Measurements from ENCODE around the gene FERMT3. TPM values are rescaled to one million over a fixed set of nuclear protein-coding genes. Genes with fewer than 3 reads are reported as not detected.
A peak's percentile ranks its signal among the peaks of the same experiment; 100 is the strongest.

Gene FERMT3
- total and polyA plus RNA-seq, 2 of the 13 experiments (the other 11 are each of a cell fraction or from before 2014, with no cell fraction given): 0.29 TPM; not detected in 1

GRCh38 chr11:64268893-64269539, 62.5 kb downstream of the FERMT3 start (continued):
- peak; percentile 75; the same call in 1 of the 2 replicates for TF ChIP-seq ZNF546 (CRISPR knock-in tag; conservative IDR thresholded peaks at IDR 0.05)
- TF ChIP-seq FOXM1 (CRISPR knock-in tag; IDR thresholded peaks at IDR 0.05): no peak
- TF ChIP-seq ZSCAN12 (CRISPR knock-in tag; IDR thresholded peaks at IDR 0.05): no peak
- TF ChIP-seq ZFP82 (CRISPR knock-in tag; IDR thresholded peaks at IDR 0.05; ENCODE audit: borderline replicate concordance): peak; percentile 74; the same call in 1 of the 2 replicates
- TF ChIP-seq ZNF841 (CRISPR knock-in tag; IDR thresholded peaks at IDR 0.05; ENCODE audit: borderline replicate concordance): peak; percentile 78; the same call in 1 of the 2 replicates
- no peak for TF ChIP-seq HCFC1 (IDR thresholded peaks at IDR 0.05; ENCODE audit: low read depth, low read length)
- TF ChIP-seq CREM (IDR thresholded peaks at IDR 0.05): 0 out of 2 replicates have a peak, but pooled peaks have one; percentile 33
- TF ChIP-seq CREM (CRISPR knock-in tag; IDR thresholded peaks at IDR 0.05): no peak
- TF ChIP-seq, protein P1, sequence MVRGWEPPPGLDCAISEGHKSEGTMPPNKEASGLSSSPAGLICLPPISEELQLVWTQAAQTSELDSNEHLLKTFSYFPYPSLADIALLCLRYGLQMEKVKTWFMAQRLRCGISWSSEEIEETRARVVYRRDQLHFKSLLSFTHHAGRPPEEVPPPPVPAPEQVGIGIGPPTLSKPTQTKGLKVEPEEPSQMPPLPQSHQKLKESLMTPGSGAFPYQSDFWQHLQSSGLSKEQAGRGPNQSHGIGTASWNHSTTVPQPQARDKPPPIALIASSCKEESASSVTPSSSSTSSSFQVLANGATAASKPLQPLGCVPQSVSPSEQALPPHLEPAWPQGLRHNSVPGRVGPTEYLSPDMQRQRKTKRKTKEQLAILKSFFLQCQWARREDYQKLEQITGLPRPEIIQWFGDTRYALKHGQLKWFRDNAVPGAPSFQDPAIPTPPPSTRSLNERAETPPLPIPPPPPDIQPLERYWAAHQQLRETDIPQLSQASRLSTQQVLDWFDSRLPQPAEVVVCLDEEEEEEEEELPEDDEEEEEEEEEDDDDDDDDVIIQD (CRISPR knock-in tag; IDR thresholded peaks at IDR 0.05; ENCODE audit: low read depth): no peak
- TF ChIP-seq SNAPC4 (CRISPR knock-in tag; IDR thresholded peaks at IDR 0.05): no peak
- 0 out of 2 replicates have a peak, but pooled peaks have one; percentile 5 for TF ChIP-seq DR1 (CRISPR knock-in tag; IDR thresholded peaks at IDR 0.05)
- TF ChIP-seq JARID2 (CRISPR knock-in tag; IDR thresholded peaks at IDR 0.05; ENCODE audit: insufficient replicate concordance): no peak
- TF ChIP-seq ASH2L (IDR thresholded peaks at IDR 0.05; ENCODE audit: insufficient read length, low read depth, low read length): peak; percentile 3
- TF ChIP-seq RCOR2 (CRISPR knock-in tag; IDR thresholded peaks at IDR 0.05): 0 out of 2 replicates have a peak, but pooled peaks have one; percentile 31
- no peak for TF ChIP-seq U2AF1 (optimal IDR thresholded peaks at IDR 0.05; ENCODE audit: low read depth, low read length)
- TF ChIP-seq ZNF232 (CRISPR knock-in tag; IDR thresholded peaks at IDR 0.05; ENCODE audit: borderline replicate concordance): 0 out of 2 replicates have a peak, but pooled peaks have one; percentile 22
- peak; percentile 30; the same call in 1 of the 2 replicates for TF ChIP-seq HNF1B (CRISPR knock-in tag; IDR thresholded peaks at IDR 0.05)
- TF ChIP-seq ZNF260 (CRISPR knock-in tag; IDR thresholded peaks at IDR 0.05; ENCODE audit: borderline replicate concordance, low read depth): no peak
